WTC11 (cell line): ENCODE data around the gene RTP3.

Experiments used
- ARID4B ChIP-seq: sonication (generic); formaldehyde crosslinking; IDR thresholded peaks from 2 replicates; pipeline ENCODE4 v1.8.0; 2023; ENCODE audit warnings: missing genetic modification reagents, mild to moderate bottlenecking, borderline replicate concordance
- ATF2 ChIP-seq: sonication (generic); formaldehyde crosslinking; IDR thresholded peaks from 2 replicates; pipeline ENCODE4 v1.8.1; 2022; ENCODE audit warnings: low read depth, missing genetic modification reagents, borderline replicate concordance
- CREB1 ChIP-seq: sonication (generic); formaldehyde crosslinking; IDR thresholded peaks from 2 replicates; pipeline ENCODE4 v1.8.0; 2023; ENCODE audit warnings: mild to moderate bottlenecking, missing genetic modification reagents
- CREM ChIP-seq: sonication (generic); formaldehyde crosslinking; IDR thresholded peaks from 2 replicates; pipeline ENCODE4 v1.8.1; 2022; ENCODE audit warnings: mild to moderate bottlenecking, missing genetic modification reagents, moderate library complexity
- E2F1 ChIP-seq: sonication (generic); formaldehyde crosslinking; IDR thresholded peaks from 2 replicates; pipeline ENCODE4 v1.8.0; 2022; ENCODE audit warnings: mild to moderate bottlenecking, missing genetic modification reagents
- FOXP4 ChIP-seq: sonication (generic); formaldehyde crosslinking; IDR thresholded peaks from 2 replicates; pipeline ENCODE4 v1.8.0; 2022; ENCODE audit warnings: mild to moderate bottlenecking, missing genetic modification reagents
- MAX ChIP-seq: sonication (generic); formaldehyde crosslinking; IDR thresholded peaks from 2 replicates; pipeline ENCODE4 v1.8.0; 2022; ENCODE audit warnings: mild to moderate bottlenecking, missing genetic modification reagents
- NFYB ChIP-seq: sonication (generic); formaldehyde crosslinking; conservative IDR thresholded peaks from 2 replicates; pipeline ENCODE4 v1.8.0; 2022; ENCODE audit warnings: low read depth, missing genetic modification reagents
- USF2 ChIP-seq: sonication (generic); formaldehyde crosslinking; IDR thresholded peaks from 2 replicates; pipeline ENCODE4 v1.8.1; 2023; ENCODE audit warnings: mild to moderate bottlenecking, missing genetic modification reagents, moderate library complexity
- ZNF317 ChIP-seq: sonication (generic); formaldehyde crosslinking; IDR thresholded peaks from 2 replicates; pipeline ENCODE4 v1.8.1; 2023; ENCODE audit warnings: low read depth, mild to moderate bottlenecking, moderate library complexity, missing genetic modification reagents, borderline replicate concordance
- ZNF512 ChIP-seq: sonication (generic); formaldehyde crosslinking; IDR thresholded peaks from 2 replicates; pipeline ENCODE4 v1.8.1; 2022; ENCODE audit warnings: missing genetic modification reagents, borderline replicate concordance
- TF ChIP-seq, protein P1 (sequence below): fragments of 200-600 bp; IDR thresholded peaks from 2 replicates; pipeline ENCODE4 v1.8.0; 2022; ENCODE audit warnings: antibody characterized with exemption
- TF ChIP-seq, protein P2 (sequence below): sonication (generic); formaldehyde crosslinking; IDR thresholded peaks from 2 replicates; pipeline ENCODE4 v1.8.1; 2022; ENCODE audit warnings: mild to moderate bottlenecking, moderate library complexity, missing genetic modification reagents

DNA sequence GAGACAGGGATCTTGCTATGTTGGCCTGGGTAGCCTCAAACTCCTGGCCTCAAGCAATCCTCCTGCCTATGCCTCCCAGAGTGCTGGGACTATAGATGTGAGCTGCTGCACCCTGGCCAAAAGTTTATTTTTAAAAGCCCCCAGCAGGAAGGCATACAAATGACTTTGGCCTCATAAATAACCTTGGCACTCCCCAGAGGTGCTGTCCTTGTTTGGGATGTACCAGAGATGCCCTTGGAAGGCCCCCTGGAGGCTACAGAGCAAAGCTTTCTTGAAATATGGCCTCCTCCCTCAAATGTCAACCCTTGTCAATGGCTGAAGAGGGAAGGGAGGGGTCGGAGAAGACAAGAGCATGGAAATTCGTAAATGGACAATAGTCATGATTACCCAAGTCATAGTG, 14.0 kb upstream of the RTP3 start:
- TF ChIP-seq, protein P1, sequence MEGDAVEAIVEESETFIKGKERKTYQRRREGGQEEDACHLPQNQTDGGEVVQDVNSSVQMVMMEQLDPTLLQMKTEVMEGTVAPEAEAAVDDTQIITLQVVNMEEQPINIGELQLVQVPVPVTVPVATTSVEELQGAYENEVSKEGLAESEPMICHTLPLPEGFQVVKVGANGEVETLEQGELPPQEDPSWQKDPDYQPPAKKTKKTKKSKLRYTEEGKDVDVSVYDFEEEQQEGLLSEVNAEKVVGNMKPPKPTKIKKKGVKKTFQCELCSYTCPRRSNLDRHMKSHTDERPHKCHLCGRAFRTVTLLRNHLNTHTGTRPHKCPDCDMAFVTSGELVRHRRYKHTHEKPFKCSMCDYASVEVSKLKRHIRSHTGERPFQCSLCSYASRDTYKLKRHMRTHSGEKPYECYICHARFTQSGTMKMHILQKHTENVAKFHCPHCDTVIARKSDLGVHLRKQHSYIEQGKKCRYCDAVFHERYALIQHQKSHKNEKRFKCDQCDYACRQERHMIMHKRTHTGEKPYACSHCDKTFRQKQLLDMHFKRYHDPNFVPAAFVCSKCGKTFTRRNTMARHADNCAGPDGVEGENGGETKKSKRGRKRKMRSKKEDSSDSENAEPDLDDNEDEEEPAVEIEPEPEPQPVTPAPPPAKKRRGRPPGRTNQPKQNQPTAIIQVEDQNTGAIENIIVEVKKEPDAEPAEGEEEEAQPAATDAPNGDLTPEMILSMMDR, result no peak
- TF ChIP-seq ARID4B (CRISPR knock-in tag) (no peak), NFYB (CRISPR knock-in tag) (no peak), CREM (no peak), E2F1 (CRISPR knock-in tag) (no peak), USF2 (CRISPR knock-in tag) (no peak), ZNF317 (no peak), ZNF512 (no peak), MAX (CRISPR knock-in tag) (no peak), FOXP4 (CRISPR knock-in tag) (no peak), CREB1 (CRISPR knock-in tag) (no peak), ATF2 (CRISPR knock-in tag) (no peak)
- TF ChIP-seq, protein P2, sequence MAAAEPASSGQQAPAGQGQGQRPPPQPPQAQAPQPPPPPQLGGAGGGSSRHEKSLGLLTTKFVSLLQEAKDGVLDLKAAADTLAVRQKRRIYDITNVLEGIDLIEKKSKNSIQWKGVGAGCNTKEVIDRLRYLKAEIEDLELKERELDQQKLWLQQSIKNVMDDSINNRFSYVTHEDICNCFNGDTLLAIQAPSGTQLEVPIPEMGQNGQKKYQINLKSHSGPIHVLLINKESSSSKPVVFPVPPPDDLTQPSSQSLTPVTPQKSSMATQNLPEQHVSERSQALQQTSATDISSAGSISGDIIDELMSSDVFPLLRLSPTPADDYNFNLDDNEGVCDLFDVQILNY, result no peak
